Measurements from ENCODE around the gene DNAJC22.
"Not testable (repeated sequence)": the region's sequence is repeated elsewhere in the genome, so short reads cannot be mapped to it uniquely, and the experiment has no call there.

DNAJC22 gene

DNA sequence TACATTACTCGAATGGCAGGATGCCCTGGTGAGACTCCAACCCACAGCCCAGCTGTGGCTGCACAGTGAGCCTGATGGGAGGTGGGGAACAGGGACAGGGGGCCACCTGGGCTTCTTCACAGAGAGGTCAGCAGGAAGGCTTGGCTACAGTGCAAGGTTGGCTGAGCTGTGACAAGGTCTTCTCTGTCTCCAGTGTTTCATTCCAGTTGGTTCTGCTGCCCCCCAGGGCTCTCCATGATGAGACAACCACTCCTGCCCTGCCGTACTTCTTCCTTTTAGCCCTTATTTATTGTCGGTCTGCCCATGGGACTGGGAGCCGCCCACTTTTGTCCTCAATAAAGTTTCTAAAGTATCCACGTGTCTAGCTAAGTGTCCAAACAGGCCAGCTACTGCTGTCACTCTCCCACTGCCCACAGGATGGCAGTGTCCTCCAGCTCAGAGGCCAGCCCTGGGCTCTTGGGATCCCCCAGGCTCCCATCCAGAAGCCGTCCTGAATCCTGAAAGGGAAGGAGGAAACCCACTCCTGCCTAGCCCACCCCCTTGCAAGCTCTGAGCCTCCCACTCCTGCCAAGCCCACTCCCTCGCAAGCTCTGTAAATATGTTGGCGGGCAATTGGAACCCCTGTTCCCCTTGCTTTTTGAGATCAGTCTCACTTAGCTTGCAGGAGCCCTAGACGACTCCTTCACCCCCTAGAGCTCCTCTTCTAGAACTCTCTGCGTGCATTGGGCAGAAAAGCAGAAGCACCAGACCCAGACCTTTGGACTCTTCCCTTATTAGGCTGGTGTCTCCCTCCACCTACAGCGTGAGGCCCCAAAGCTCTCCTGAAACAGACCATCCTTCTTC lies 15.1 kb upstream of the DNAJC22 start:
- DNase-seq: no peak

DNA sequence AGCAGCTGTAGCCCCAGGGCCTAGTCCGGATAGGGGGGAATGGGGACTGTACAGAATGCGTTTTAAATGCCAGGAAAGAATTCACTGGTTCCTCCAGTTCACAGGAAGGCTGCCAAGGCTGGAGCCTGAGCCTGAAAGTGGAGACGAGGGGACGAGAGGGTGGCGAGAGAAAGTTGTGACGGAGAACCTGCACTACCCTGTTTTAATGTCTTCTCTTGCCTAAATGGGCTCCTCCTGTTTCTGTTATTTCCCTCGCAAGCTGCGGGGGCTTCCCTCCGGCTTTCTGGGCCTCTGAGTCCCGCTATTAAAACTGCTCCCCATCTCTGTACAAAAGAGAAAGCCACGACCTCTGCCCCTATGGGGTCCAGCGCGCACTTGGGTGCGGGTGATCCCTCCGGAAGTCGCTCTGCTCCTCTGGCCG lies 14.2 kb upstream of the DNAJC22 start:
- DNase-seq: no peak

- DNase-seq: no peak
Measured at GRCh38 chr12:49332891-49333371, 13.8 kb upstream of the DNAJC22 start.

- DNase-seq: not testable (repeated sequence)
Measured at GRCh38 chr12:49333778-49334177, 12.9 kb upstream of the DNAJC22 start.

GRCh38 chr12:49334226-49334625 lies 12.5 kb upstream of the DNAJC22 start:
- DNase-seq: no peak

- DNase-seq: no peak
Measured at GRCh38 chr12:49334681-49335080, 12.0 kb upstream of the DNAJC22 start.

DNA sequence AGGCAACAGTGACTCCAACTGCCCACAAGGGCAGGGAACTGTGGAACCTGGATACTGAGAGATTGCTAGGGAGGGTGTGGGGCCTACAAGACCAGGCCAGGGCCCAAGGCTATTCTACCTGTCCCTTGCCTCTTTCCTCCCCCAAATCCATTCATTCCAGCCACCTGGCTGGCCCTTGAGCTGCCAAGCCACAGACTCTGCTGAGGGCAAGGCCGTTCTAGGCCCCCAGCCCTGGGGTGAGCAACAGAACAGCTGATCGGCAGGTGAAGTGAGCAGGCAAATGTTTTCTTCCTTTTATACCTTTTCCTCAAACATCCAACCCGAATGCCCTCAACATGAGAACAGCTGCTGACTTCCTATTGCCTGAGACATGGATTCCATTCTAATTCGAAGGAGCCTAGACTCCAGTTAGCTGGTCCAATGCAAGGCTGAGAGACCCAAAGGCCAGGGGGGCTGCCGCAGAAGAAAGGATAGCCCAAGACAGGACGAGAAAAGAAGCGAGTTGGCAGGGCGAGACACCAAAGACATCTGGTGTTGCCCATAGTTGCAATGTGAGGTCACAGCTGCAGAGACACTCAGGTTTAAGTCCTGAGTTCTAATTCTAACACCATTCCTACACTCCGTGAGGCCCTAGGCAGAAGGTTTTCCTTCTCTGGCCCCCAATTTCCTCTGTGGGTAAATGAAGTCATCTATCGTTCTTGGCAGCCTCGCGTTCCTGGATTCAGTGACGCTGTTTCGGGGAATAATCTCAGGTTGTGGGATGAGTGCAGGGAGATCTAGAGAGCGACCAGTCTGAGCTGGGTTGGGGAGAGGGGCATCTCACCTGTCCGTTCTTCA lies 11.4 kb upstream of the DNAJC22 start:
- no peak for DNase-seq

DNA sequence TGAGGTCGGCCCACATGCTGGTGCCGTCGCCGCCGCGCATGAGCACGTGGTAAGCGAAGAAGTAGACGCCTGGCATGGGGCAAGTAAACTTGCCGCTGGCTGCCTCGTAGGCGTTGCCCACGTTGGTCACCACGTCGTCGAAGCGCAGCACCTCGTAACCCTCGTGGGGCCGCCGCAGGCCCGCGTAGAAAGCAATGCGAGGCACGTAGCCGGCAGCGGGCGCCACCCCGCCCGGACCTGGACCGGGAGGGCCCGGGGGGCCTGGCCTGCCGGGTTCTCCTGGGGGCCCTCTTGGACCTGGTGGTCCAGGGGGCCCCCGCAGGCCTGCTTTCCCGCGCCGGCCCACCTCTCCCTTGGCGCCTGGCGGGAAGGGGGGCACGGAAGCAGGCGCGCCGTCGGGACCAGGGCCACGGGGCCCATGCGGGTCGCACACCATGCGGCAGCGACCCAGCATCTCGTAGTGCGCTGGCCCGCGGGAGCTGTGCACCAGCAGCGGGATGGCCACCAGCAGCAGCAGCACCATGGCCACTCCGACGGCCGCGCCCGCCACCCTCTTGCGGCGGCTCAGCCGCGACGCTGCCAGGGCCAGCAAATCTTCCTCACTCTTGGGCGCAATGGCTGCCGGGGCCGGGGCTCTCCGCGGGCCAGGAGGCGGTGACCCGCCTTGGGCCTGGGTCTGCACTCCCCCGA lies 10.6 kb upstream of the DNAJC22 start:
- no peak for DNase-seq

GRCh38 chr12:49336645-49337584 lies 9.8 kb upstream of the DNAJC22 start, which contains the start of gene C1QL4:
Gene C1QL4 (minus strand): TSS chr12:49337188. CDS start chr12:49336477, 711 bp downstream.
- no peak for DNase-seq

- no peak for DNase-seq
Measured at GRCh38 chr12:49338830-49339463, 7.7 kb upstream of the DNAJC22 start.

- DNase-seq: no peak
Measured at GRCh38 chr12:49339464-49339861, 7.2 kb upstream of the DNAJC22 start.

DNA sequence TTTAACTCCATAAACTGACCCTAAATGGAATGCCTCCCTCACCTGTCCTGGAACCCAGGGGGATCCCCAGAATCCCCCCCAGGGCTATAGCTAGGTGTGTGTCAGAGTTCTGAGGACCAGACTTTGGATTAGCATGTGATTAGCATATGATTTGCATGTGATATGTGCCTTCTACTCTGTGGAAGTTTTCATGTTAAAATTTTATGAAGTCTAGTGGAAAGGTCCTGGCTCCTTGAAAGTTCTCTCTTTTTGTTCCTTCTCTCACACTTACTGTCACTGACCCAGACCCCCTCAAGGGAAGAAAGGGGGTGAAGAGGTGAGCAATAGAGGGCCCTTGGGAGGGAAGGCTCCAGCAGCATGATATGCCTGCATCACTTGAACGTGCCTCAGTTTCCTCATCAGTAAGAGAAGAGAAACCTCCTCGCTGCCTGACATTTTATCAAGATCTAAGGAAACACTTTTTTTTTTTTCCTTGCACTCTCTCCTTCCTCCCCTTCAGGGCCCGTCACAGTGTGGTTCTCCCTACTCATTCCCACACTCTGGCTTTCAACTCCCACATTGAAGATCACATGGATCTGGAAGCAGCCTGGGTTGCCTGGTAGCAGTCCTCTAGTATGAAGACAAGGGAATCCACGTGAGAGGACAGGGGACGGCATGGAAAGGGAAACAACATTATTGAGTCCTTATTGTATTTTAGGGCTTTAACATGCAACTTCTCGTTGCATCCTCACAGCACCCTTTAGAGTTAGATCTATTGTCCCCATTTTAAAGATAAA lies 6.4 kb upstream of the DNAJC22 start:
- no peak for DNase-seq

- DNase-seq: no peak
Measured at GRCh38 chr12:49340971-49341776, 5.5 kb upstream of the DNAJC22 start.

DNA sequence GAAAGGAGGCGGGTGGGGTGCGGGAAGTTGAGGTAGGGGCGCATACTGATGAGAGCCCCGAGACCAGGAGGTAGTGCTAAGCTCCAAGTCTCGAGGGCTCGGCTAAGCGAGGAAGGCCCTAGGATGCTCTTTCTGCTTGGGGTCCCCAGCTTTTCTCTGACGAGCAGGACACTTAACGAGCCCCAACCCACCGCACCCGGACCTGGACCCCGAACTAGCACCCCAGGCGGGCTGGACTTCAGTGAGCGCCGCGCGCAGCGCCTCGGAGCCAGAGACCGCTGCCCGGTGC lies 5.0 kb upstream of the DNAJC22 start:
- no peak for DNase-seq

DNA sequence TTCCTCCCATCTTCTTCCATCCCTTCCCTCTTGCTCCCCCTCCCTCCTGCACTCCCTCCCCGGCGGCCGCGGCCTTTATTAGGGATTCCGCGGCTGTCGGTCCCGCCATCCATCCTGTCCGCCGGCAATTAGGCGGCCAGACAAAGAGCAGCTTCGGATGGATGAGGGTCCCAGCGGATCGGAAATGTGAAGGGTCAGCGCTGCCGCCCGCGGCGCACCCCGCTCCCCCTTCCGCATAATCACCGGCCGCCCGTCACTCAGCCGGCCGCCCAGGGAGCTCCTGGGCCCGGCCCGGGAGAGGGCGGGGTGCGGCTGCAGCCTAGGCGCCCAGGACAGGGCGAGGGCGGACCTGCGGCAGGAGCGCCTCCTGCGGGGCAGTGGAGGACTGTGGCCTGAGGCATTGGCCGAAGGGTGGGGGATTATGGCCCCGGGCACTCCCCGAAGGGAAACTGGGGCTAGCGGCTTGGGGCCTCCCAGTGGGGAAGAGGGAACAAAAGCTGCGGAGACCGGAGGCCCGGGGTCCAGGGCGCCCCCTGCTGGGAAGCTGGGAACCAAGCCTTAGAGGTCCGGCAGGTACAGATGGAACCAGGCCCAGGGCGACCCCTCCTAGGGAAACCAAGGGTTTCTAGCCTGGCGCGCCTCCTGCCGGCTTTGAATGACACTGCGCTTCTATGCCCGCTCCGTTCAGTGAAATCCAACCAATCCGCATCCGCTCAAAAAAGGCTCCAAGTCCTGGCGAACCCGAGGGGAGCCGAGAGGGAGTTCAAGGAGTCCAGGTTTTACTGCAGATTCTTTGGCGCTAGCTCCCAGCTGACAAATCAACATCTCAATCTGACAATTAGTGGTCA lies 4.4 kb upstream of the DNAJC22 start:
- DNase-seq: no peak

GRCh38 chr12:49342914-49343731 lies 3.6 kb upstream of the DNAJC22 start:
- DNase-seq: no peak

- no peak for DNase-seq
Measured at GRCh38 chr12:49344486-49345050, 2.1 kb upstream of the DNAJC22 start.

Data from NCI-H1417 treated with DMSO at 0.1 percent for 48 hours (cell line).